Bone marrow (tissue), 2 donors: Measurements from ENCODE around the gene PACS1.
"Not testable (repeated sequence)": the region's sequence is repeated elsewhere in the genome, so short reads cannot be mapped to it uniquely, and the experiment has no call there.

ENCODE experiments used
- DNase-seq, 2 donors: peaks; one replicate each; lab custom pipeline; 2025; lab: John Stamatoyannopoulos, UW

The PACS1 gene

GRCh38 chr11:66069715-66070603 lies at the start of gene PACS1:
Gene PACS1, plus strand, starts transcription at chr11:66070272. Its CDS starts 215 bp downstream, at chr11:66070487.
- DNase-seq: peak; percentile 45 to 66

- peak; percentile 53 to 78 for DNase-seq
Observed at GRCh38 chr11:66020618-66021357, 49.3 kb upstream of the PACS1 start.

- peak; percentile 45 to 48 for DNase-seq
Observed at GRCh38 chr11:66022401-66023185, 47.5 kb upstream of the PACS1 start.

- DNase-seq: not testable (repeated sequence)
Observed at GRCh38 chr11:66023186-66023440, 47.0 kb upstream of the PACS1 start.

GRCh38 chr11:66026017-66026529 lies 44.0 kb upstream of the PACS1 start, which contains the start of gene CATSPER1:
Gene CATSPER1, minus strand, starts transcription at chr11:66026479. Its CDS starts 100 bp downstream, at chr11:66026379.
- DNase-seq: no peak

GRCh38 chr11:66032957-66033735 lies 36.9 kb upstream of the PACS1 start:
- no peak for DNase-seq

- no peak for DNase-seq
Observed at GRCh38 chr11:66035653-66036333, 34.3 kb upstream of the PACS1 start.

GRCh38 chr11:66036334-66036710 lies 33.8 kb upstream of the PACS1 start:
- DNase-seq: no peak

- no peak for DNase-seq
Observed at GRCh38 chr11:66037327-66037726, 32.7 kb upstream of the PACS1 start.

- DNase-seq: no peak
Observed at GRCh38 chr11:66039765-66040164, 30.3 kb upstream of the PACS1 start.

GRCh38 chr11:66042227-66042995 lies 27.7 kb upstream of the PACS1 start:
- DNase-seq: no peak

- DNase-seq: no peak
Observed at GRCh38 chr11:66042996-66043906, 26.8 kb upstream of the PACS1 start.

GRCh38 chr11:66044757-66045156 lies 25.3 kb upstream of the PACS1 start:
- DNase-seq: no peak

GRCh38 chr11:66045177-66045639 lies 24.9 kb upstream of the PACS1 start:
- peak; percentile 13 to 53 for DNase-seq

GRCh38 chr11:66046901-66047300 lies 23.2 kb upstream of the PACS1 start:
- no peak for DNase-seq

- DNase-seq: no peak
Observed at GRCh38 chr11:66047541-66048365, 22.3 kb upstream of the PACS1 start.

GRCh38 chr11:66048547-66049323 lies 21.3 kb upstream of the PACS1 start, which contains the start of gene GAL3ST3:
Gene GAL3ST3, minus strand, starts transcription at chr11:66049161. Its CDS starts 3,746 bp downstream, at chr11:66045415.
- DNase-seq: no peak
